ENCODE measurements around the gene EPN1. TPM values are rescaled to one million over a fixed set of nuclear protein-coding genes. Genes with fewer than 3 reads are reported as not detected.

Gene EPN1
- total and polyA plus RNA-seq, 9 of the 15 experiments (the other 6 are each of a cell fraction or from before 2014, with no cell fraction given), result 0.08 to 138 (median 12.7) TPM

GRCh38 chr19:55702131-55702627 lies 27.2 kb downstream of the EPN1 start (continued):
- TF ChIP-seq ZBTB33 (CRISPR knock-in tag; IDR thresholded peaks at IDR 0.05), result no peak
- TF ChIP-seq NEUROD1 (IDR thresholded peaks at IDR 0.05; ENCODE audit: borderline replicate concordance, low read depth, low read length, partially characterized antibody), result no peak
- peak; percentile 85 for TF ChIP-seq PML (IDR thresholded peaks at IDR 0.05; ENCODE audit: low read length)
- no peak for TF ChIP-seq TBP (optimal IDR thresholded peaks at IDR 0.05; ENCODE audit: low read depth, low read length)
- no peak for TF ChIP-seq RFX5 (IDR thresholded peaks at IDR 0.05; ENCODE audit: low read depth, low read length)
- TF ChIP-seq HDGF (IDR thresholded peaks at IDR 0.05), result no peak
- no peak for TF ChIP-seq NFIX (CRISPR knock-in tag; IDR thresholded peaks at IDR 0.05; ENCODE audit: low read depth)
- no peak for TF ChIP-seq RBM34 (IDR thresholded peaks at IDR 0.05; ENCODE audit: borderline replicate concordance, insufficient read depth, low read length)
- no peak for TF ChIP-seq BCL6 (CRISPR knock-in tag; IDR thresholded peaks at IDR 0.05)
- TF ChIP-seq SMARCA5 (IDR thresholded peaks at IDR 0.05), result no peak
- TF ChIP-seq DEAF1 (CRISPR knock-in tag; IDR thresholded peaks at IDR 0.05), result no peak
- TF ChIP-seq SAFB2 (IDR thresholded peaks at IDR 0.05; ENCODE audit: borderline replicate concordance, low read depth, low read length, severe bottlenecking), result no peak
- peak; percentile 92 for TF ChIP-seq MTA2 (IDR thresholded peaks at IDR 0.05; ENCODE audit: low read depth)
- no peak for TF ChIP-seq E2F5 (CRISPR knock-in tag; IDR thresholded peaks at IDR 0.05)
- no peak for TF ChIP-seq YY1 (IDR thresholded peaks at IDR 0.05; ENCODE audit: borderline replicate concordance in 1 of 3, control insufficient read depth in 1 of 3, extremely low read depth in 1 of 3, insufficient read depth in 3 of 3, insufficient read length in 1 of 3, insufficient replicate concordance in 2 of 3, low read depth in 1 of 3, low read length in 2 of 3)
- TF ChIP-seq THRAP3 (IDR thresholded peaks at IDR 0.05; ENCODE audit: borderline replicate concordance), result no peak
- TF ChIP-seq XRCC3 (IDR thresholded peaks at IDR 0.05), result no peak
- TF ChIP-seq ATF1 (CRISPR knock-in tag; IDR thresholded peaks at IDR 0.05), result no peak
- no peak for TF ChIP-seq ATF1 (tag; IDR thresholded peaks at IDR 0.05)
- TF ChIP-seq TFAP4 (CRISPR knock-in tag; IDR thresholded peaks at IDR 0.05; ENCODE audit: borderline replicate concordance), result peak; percentile 32; the same call in 1 of the 2 replicates
- TF ChIP-seq ZNF395 (CRISPR knock-in tag; IDR thresholded peaks at IDR 0.05), result peak; percentile 89
- no peak for TF ChIP-seq SETDB1 (IDR thresholded peaks at IDR 0.05; ENCODE audit: low read length)
- no peak for TF ChIP-seq SAFB (IDR thresholded peaks at IDR 0.05; ENCODE audit: borderline replicate concordance, low read depth, low read length)
- TF ChIP-seq GATAD2A (IDR thresholded peaks at IDR 0.05), result peak; percentile 62; the same call in 1 of the 2 replicates
